ENCODE data around the gene LRRC75A. TPM values are rescaled to one million over a fixed set of nuclear protein-coding genes. Genes with fewer than 3 reads are reported as not detected.

Gene LRRC75A
- total RNA-seq, 4 donors from 2014 or later: 0.11 to 0.38 TPM; not detected in 2

DNA sequence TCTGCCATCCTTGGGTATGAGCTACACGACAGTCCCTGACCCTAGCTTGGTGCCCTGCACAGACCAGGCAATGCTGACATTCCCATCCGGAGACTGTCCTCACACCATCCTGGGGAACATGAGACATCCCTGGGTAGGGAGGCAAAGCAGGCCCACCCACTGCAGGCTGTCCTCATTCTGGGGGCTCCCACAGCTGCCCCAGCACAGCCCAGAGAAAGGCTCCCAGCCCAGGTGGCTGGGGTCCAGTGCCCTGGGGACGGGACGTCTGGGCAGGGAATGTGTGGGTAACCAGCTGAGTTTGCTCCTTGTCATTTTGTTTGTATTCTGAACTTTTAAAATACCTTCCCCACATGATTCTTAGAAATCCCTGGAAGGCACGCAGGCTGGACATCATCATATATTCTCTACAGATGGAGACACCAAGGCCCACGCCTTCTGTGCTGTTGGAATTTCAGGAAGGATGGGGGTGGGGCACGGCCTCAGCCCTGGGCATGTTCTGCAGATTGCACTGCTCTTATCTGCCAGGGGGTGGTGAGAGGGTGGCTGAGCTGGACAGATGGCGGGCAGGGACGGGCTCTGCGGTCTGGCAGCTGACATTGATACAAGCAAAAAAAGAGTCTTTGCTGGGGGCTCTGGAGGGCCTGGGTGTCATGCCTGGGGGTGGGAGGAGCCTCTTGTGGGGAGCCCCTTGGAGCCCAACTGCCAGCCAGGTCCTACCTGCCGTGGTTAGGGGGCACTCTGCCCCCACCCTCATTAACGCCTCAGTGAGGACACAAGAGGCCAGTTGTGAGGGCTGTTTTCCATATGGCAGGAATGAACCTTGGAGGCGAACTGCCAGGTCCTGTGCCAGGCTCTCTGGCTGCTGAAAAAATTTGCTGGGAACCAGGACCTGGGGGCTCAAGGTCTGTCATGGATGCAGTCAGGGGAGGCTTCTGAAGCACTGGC is 28.4 kb downstream of the LRRC75A start:
- 57 to 60% methylated on average over 4 to 5 of the region's 13 CpGs for WGBS, 2 donors
- intact Hi-C loops (cut with DNase I): no loop called here
- TF ChIP-seq POLR2A (IDR thresholded peaks at IDR 0.05): no peak
- TF ChIP-seq, protein P1, sequence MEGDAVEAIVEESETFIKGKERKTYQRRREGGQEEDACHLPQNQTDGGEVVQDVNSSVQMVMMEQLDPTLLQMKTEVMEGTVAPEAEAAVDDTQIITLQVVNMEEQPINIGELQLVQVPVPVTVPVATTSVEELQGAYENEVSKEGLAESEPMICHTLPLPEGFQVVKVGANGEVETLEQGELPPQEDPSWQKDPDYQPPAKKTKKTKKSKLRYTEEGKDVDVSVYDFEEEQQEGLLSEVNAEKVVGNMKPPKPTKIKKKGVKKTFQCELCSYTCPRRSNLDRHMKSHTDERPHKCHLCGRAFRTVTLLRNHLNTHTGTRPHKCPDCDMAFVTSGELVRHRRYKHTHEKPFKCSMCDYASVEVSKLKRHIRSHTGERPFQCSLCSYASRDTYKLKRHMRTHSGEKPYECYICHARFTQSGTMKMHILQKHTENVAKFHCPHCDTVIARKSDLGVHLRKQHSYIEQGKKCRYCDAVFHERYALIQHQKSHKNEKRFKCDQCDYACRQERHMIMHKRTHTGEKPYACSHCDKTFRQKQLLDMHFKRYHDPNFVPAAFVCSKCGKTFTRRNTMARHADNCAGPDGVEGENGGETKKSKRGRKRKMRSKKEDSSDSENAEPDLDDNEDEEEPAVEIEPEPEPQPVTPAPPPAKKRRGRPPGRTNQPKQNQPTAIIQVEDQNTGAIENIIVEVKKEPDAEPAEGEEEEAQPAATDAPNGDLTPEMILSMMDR (IDR thresholded peaks at IDR 0.05): peak in 1 of 6 experiments; percentile 12
- H3K4me3 ChIP-seq: no peak overlapping the region
- H3K4me1 ChIP-seq: peaks cover 0 to 29% (median 5%) of the 10 kb centered on the region in 3 donors
- no peaks in the 10 kb centered on the region for H3K9me3 ChIP-seq
- H3K36me3 ChIP-seq: no peaks in the 10 kb centered on the region
- no peaks in the 10 kb centered on the region for H3K27me3 ChIP-seq
- no peak for DNase-seq
- H3K27ac ChIP-seq: no peak overlapping the region

DNA sequence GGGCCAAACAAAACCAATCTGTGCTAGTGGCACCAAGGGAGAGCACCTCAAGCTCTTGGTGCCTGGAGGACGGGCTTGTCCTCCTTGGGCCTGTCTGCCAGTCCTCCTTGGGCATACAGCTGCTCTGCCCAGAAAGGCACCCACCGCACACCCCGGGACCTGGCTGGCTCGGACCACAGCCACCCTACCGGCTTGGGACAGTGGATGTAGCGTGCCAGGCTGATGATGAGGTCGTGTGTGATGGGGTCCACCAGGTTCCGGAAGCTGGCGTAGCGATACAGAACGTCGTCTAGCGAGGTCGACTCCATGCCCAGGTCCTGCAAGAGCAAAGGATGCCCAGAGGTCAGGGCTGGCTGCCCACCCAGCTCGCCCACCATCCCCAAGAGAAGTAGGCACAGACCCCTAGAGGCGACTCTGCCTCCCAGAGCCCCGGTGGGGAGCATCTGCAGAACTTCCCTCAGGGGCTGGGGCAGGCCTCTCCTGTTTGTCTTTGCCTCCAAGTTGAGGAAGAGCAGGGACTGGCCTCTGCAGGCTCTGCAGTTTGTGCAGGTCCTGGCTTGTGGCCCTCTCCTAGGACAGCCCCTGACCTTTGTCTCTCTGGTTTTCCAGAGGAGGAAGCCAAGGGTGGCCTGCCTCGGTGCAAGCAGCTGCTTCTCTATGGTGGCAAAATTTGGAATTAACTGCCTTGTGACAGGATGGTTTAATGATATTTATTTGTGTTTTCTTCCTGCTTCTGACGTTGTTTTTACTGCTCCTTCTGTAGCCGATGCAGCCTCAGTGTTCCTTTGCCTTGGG is 29.7 kb downstream of the LRRC75A start:
- Histone ChIP-seq H3K27ac (no peak overlapping the region), H3K27me3 (no peaks in the 10 kb centered on the region), H3K9me3 (no peaks in the 10 kb centered on the region), H3K36me3 (peaks cover 0 to 12% (median 0%) of the 10 kb centered on the region in 3 donors), H3K4me1 (peaks cover 0 to 29% (median 5%) of the 10 kb centered on the region in 3 donors), H3K4me3 (no peak overlapping the region)
- WGBS, 2 donors: 59 to 82% methylated on average over 7 to 9 of the region's 20 CpGs
- intact Hi-C loops (cut with DNase I): no loop called here
- no peak for DNase-seq
- TF ChIP-seq, protein P1 (IDR thresholded peaks at IDR 0.05): no peak
- no peak for TF ChIP-seq POLR2A (IDR thresholded peaks at IDR 0.05)

DNA sequence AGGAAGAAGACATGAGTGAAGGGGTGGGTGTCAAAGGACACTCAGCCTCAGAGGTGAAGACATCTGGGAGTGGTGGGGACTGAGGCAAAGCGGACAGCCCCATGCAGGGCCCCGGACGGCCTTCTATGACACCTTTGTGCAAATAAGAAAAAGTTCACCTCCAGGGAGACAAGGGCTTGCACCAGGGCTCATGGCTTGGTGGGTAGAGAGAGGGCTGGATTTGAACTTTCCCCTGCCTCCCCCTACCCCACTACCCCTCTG is 30.5 kb downstream of the LRRC75A start:
- Histone ChIP-seq H3K4me3 (no peak overlapping the region), H3K36me3 (peaks cover 0 to 18% (median 0%) of the 10 kb centered on the region in 3 donors), H3K4me1 (peaks cover 0 to 29% (median 5%) of the 10 kb centered on the region in 3 donors), H3K9me3 (no peaks in the 10 kb centered on the region), H3K27me3 (no peaks in the 10 kb centered on the region), H3K27ac (no peak overlapping the region)
- 88 to 100% methylated on average over 1 to 3 of the region's 3 CpGs for WGBS, 2 donors
- intact Hi-C loops (cut with DNase I): no loop called here
- no peak for DNase-seq
- TF ChIP-seq POLR2A (IDR thresholded peaks at IDR 0.05): no peak
- TF ChIP-seq, protein P1 (IDR thresholded peaks at IDR 0.05): no peak

DNA sequence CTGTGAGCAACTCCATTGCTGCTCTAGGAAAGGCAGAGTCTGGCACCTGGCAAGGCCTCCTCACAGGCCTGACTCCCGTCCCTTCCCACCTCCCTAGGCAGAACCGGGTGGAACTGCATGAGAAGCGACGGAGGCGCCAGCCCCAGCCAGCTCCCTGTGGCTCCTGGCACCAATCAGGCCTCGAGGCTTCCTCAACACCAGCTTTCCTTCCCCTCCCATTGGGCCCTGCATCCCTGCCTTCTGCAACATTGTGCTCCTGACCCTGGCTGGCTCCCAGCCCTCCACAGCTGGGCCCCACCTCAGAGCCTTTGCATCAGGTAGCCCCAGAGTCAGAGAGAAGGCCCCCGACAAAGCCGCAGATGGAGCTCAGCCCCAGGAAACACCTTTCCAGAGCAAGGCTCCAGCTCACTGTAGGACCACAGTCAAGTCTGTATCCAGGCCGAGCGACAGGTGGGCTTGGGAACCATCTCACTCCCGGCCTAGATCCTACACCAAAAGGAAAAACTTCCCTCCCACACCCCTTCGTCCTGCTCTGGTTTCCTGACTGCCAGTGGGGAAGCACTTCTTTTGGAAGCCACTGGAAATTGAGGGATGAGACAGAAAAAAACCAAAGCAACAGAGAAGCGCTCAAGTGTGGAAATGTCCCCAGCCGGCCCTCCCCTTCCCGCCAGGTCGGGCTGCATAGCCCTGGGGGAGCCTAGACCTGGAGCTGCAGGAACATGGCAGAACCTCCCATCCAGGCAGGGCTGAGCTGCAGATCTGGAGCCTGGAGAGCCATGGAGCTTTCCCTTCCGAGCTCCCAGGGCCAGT is 31.0 kb downstream of the LRRC75A start:
- TF ChIP-seq, protein P1 (IDR thresholded peaks at IDR 0.05): no peak
- no peak for TF ChIP-seq POLR2A (IDR thresholded peaks at IDR 0.05)
- peaks cover 0 to 20% (median 0%) of the 10 kb centered on the region in 3 donors for H3K36me3 ChIP-seq
- no peak overlapping the region for H3K27ac ChIP-seq
- intact Hi-C loops (cut with DNase I): no loop called here
- H3K27me3 ChIP-seq: no peaks in the 10 kb centered on the region
- H3K4me3 ChIP-seq: no peak overlapping the region
- no peak for DNase-seq
- H3K9me3 ChIP-seq: no peaks in the 10 kb centered on the region
- H3K4me1 ChIP-seq: peaks cover 0 to 24% (median 5%) of the 10 kb centered on the region in 3 donors
- WGBS, 2 donors: 60 to 80% methylated on average over 1 to 10 of the region's 17 CpGs
